Measurements from ENCODE around the gene NNMT.

NNMT gene

GRCh38 chr11:114304065-114304464, 7.9 kb downstream of the NNMT start:
- no peak overlapping the region for H3K4me3 ChIP-seq (ENCODE audit: insufficient read depth, low read depth, low read length)
- no peak overlapping the region for H3K27ac ChIP-seq (ENCODE audit: insufficient read depth, low read depth, low read length, poor library complexity, severe bottlenecking)
- WGBS, 2 experiments: 90 to 100% methylated on average over 1 of the region's 1 CpG

GRCh38 chr11:114304969-114305368, 8.8 kb downstream of the NNMT start:
- H3K9me3 ChIP-seq (ENCODE audit: control insufficient read depth, low read length): peaks cover 2% of the 10 kb centered on the region
- H3K4me1 ChIP-seq (ENCODE audit: control insufficient read depth, insufficient read depth, low read length): no peaks in the 10 kb centered on the region
- WGBS, 2 experiments: 80 to 85% methylated on average over 1 of the region's 1 CpG
- H3K36me3 ChIP-seq (ENCODE audit: control insufficient read depth, insufficient read depth, low read length): no peaks in the 10 kb centered on the region
- H3K27me3 ChIP-seq (ENCODE audit: control insufficient read depth, insufficient read depth, low read length, poor library complexity, severe bottlenecking): no peaks in the 10 kb centered on the region
- H3K4me3 ChIP-seq (ENCODE audit: insufficient read depth, low read depth, low read length): no peak overlapping the region
- H3K27ac ChIP-seq (ENCODE audit: insufficient read depth, low read depth, low read length, poor library complexity, severe bottlenecking): no peak overlapping the region

More at GRCh38 chr11:114304065-114304464, 7.9 kb downstream of the NNMT start:
- Histone ChIP-seq H3K9me3 (ENCODE audit: control insufficient read depth, low read length) (peaks cover 2% of the 10 kb centered on the region), H3K36me3 (ENCODE audit: control insufficient read depth, insufficient read depth, low read length) (no peaks in the 10 kb centered on the region), H3K4me1 (ENCODE audit: control insufficient read depth, insufficient read depth, low read length) (no peaks in the 10 kb centered on the region), H3K27me3 (ENCODE audit: control insufficient read depth, insufficient read depth, low read length, poor library complexity, severe bottlenecking) (no peaks in the 10 kb centered on the region)

GRCh38 chr11:114307524-114308203, 11.5 kb downstream of the NNMT start:
- Histone ChIP-seq H3K27me3 (ENCODE audit: control insufficient read depth, insufficient read depth, low read length, poor library complexity, severe bottlenecking) (no peaks in the 10 kb centered on the region), H3K4me1 (ENCODE audit: control insufficient read depth, insufficient read depth, low read length) (no peaks in the 10 kb centered on the region), H3K36me3 (ENCODE audit: control insufficient read depth, insufficient read depth, low read length) (no peaks in the 10 kb centered on the region), H3K27ac (ENCODE audit: insufficient read depth, low read depth, low read length, poor library complexity, severe bottlenecking) (no peak overlapping the region), H3K4me3 (ENCODE audit: insufficient read depth, low read depth, low read length) (no peak overlapping the region), H3K9me3 (ENCODE audit: control insufficient read depth, low read length) (no peaks in the 10 kb centered on the region)
- WGBS, 2 experiments: 84 to 85% methylated on average over 9 of the region's 9 CpGs

- Histone ChIP-seq H3K4me3 (ENCODE audit: insufficient read depth, low read depth, low read length) (no peak overlapping the region), H3K27ac (ENCODE audit: insufficient read depth, low read depth, low read length, poor library complexity, severe bottlenecking) (no peak overlapping the region)
- 88 to 93% methylated on average over 6 of the region's 6 CpGs for WGBS, 2 experiments
These were observed 12.5 kb downstream of the NNMT start for GRCh38 chr11:114308689-114309089.

DNA sequence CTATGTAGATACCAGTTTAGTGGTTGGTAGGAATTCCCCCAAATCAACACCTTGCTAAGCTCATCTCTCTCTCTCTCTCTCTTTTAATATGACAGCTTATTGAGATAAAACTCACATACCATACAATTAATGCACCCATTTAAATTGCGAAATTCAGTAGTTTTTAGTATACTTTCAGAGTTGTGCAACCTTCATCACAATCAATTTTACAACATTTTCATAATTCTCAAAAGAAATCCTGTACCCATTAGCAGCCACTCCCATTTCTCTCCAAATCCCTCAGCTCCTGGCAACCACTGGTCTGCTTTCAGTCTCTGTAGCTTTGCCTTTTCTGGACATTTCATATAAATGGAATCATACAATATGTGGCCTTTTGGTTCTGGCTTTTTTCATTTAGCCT, 13.3 kb downstream of the NNMT start:
- H3K27ac ChIP-seq (ENCODE audit: insufficient read depth, low read depth, low read length, poor library complexity, severe bottlenecking): no peak overlapping the region
- no peak overlapping the region for H3K4me3 ChIP-seq (ENCODE audit: insufficient read depth, low read depth, low read length)
- no peaks in the 10 kb centered on the region for H3K36me3 ChIP-seq (ENCODE audit: control insufficient read depth, insufficient read depth, low read length)
- H3K4me1 ChIP-seq (ENCODE audit: control insufficient read depth, insufficient read depth, low read length): no peaks in the 10 kb centered on the region
- H3K27me3 ChIP-seq (ENCODE audit: control insufficient read depth, insufficient read depth, low read length, poor library complexity, severe bottlenecking): no peaks in the 10 kb centered on the region
- no peaks in the 10 kb centered on the region for H3K9me3 ChIP-seq (ENCODE audit: control insufficient read depth, low read length)
- WGBS, 2 experiments: 90 to 96% methylated on average over 1 of the region's 1 CpG

More at GRCh38 chr11:114308689-114309089, 12.5 kb downstream of the NNMT start:
- Histone ChIP-seq H3K36me3 (ENCODE audit: control insufficient read depth, insufficient read depth, low read length) (no peaks in the 10 kb centered on the region), H3K27me3 (ENCODE audit: control insufficient read depth, insufficient read depth, low read length, poor library complexity, severe bottlenecking) (no peaks in the 10 kb centered on the region), H3K4me1 (ENCODE audit: control insufficient read depth, insufficient read depth, low read length) (no peaks in the 10 kb centered on the region), H3K9me3 (ENCODE audit: control insufficient read depth, low read length) (no peaks in the 10 kb centered on the region)

GRCh38 chr11:114310095-114310494, 13.9 kb downstream of the NNMT start:
- no peaks in the 10 kb centered on the region for H3K4me1 ChIP-seq (ENCODE audit: control insufficient read depth, insufficient read depth, low read length)
- H3K4me3 ChIP-seq (ENCODE audit: insufficient read depth, low read depth, low read length): no peak overlapping the region
- H3K36me3 ChIP-seq (ENCODE audit: control insufficient read depth, insufficient read depth, low read length): no peaks in the 10 kb centered on the region
- H3K9me3 ChIP-seq (ENCODE audit: control insufficient read depth, low read length): no peaks in the 10 kb centered on the region
- H3K27ac ChIP-seq (ENCODE audit: insufficient read depth, low read depth, low read length, poor library complexity, severe bottlenecking): no peak overlapping the region
- no peaks in the 10 kb centered on the region for H3K27me3 ChIP-seq (ENCODE audit: control insufficient read depth, insufficient read depth, low read length, poor library complexity, severe bottlenecking)
- WGBS, 2 experiments: 94% methylated on average over 1 to 2 of the region's 2 CpGs

- no peaks in the 10 kb centered on the region for H3K9me3 ChIP-seq (ENCODE audit: control insufficient read depth, low read length)
- no peak overlapping the region for H3K4me3 ChIP-seq (ENCODE audit: insufficient read depth, low read depth, low read length)
- no peaks in the 10 kb centered on the region for H3K27me3 ChIP-seq (ENCODE audit: control insufficient read depth, insufficient read depth, low read length, poor library complexity, severe bottlenecking)
- WGBS, 2 experiments: 92 to 96% methylated on average over 10 of the region's 10 CpGs
- H3K4me1 ChIP-seq (ENCODE audit: control insufficient read depth, insufficient read depth, low read length): no peaks in the 10 kb centered on the region
- no peaks in the 10 kb centered on the region for H3K36me3 ChIP-seq (ENCODE audit: control insufficient read depth, insufficient read depth, low read length)
- no peak overlapping the region for H3K27ac ChIP-seq (ENCODE audit: insufficient read depth, low read depth, low read length, poor library complexity, severe bottlenecking)
These were observed 15.7 kb downstream of the NNMT start for GRCh38 chr11:114311946-114312345.

DNA sequence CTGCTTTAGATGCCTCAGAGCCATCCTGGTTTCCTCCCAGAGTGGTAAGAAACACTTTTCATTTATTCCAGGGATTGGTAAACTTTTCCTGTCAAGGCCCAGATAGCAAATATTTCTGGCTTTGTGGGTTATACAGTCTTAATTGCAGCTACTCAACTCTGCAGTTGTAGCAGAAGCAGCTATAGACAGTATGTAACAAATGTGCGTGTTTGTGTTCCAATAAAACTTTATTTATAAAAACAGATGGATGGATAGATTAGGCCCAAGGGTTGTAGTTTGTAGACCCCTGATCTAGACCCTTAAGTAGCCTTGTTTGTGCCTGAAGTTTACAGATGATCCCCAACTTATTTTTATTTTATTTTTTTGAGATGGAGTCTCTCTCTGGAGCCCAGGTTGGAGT, 17.9 kb downstream of the NNMT start:
- 100% methylated on average over 1 of the region's 1 CpG for WGBS, 2 experiments
- Histone ChIP-seq H3K27ac (ENCODE audit: insufficient read depth, low read depth, low read length, poor library complexity, severe bottlenecking) (no peak overlapping the region), H3K27me3 (ENCODE audit: control insufficient read depth, insufficient read depth, low read length, poor library complexity, severe bottlenecking) (no peaks in the 10 kb centered on the region), H3K36me3 (ENCODE audit: control insufficient read depth, insufficient read depth, low read length) (no peaks in the 10 kb centered on the region), H3K4me3 (ENCODE audit: insufficient read depth, low read depth, low read length) (no peak overlapping the region), H3K9me3 (ENCODE audit: control insufficient read depth, low read length) (no peaks in the 10 kb centered on the region), H3K4me1 (ENCODE audit: control insufficient read depth, insufficient read depth, low read length) (peaks cover 5% of the 10 kb centered on the region)

GRCh38 chr11:114315749-114316368, 19.7 kb downstream of the NNMT start:
- peaks cover 5% of the 10 kb centered on the region for H3K4me1 ChIP-seq (ENCODE audit: control insufficient read depth, insufficient read depth, low read length)
- no peaks in the 10 kb centered on the region for H3K36me3 ChIP-seq (ENCODE audit: control insufficient read depth, insufficient read depth, low read length)
- no peak overlapping the region for H3K4me3 ChIP-seq (ENCODE audit: insufficient read depth, low read depth, low read length)
- H3K27ac ChIP-seq (ENCODE audit: insufficient read depth, low read depth, low read length, poor library complexity, severe bottlenecking): no peak overlapping the region
- no peaks in the 10 kb centered on the region for H3K27me3 ChIP-seq (ENCODE audit: control insufficient read depth, insufficient read depth, low read length, poor library complexity, severe bottlenecking)
- no peaks in the 10 kb centered on the region for H3K9me3 ChIP-seq (ENCODE audit: control insufficient read depth, low read length)
- 50 to 55% methylated on average over 13 of the region's 13 CpGs for WGBS, 2 experiments

GRCh38 chr11:114316980-114317786, 21.0 kb downstream of the NNMT start:
- Histone ChIP-seq H3K9me3 (ENCODE audit: control insufficient read depth, low read length) (no peaks in the 10 kb centered on the region), H3K4me3 (ENCODE audit: insufficient read depth, low read depth, low read length) (no peak overlapping the region), H3K4me1 (ENCODE audit: control insufficient read depth, insufficient read depth, low read length) (peaks cover 5% of the 10 kb centered on the region), H3K27ac (ENCODE audit: insufficient read depth, low read depth, low read length, poor library complexity, severe bottlenecking) (no peak overlapping the region), H3K36me3 (ENCODE audit: control insufficient read depth, insufficient read depth, low read length) (no peaks in the 10 kb centered on the region), H3K27me3 (ENCODE audit: control insufficient read depth, insufficient read depth, low read length, poor library complexity, severe bottlenecking) (no peaks in the 10 kb centered on the region)
- WGBS, 2 experiments: 89 to 96% methylated on average over 5 of the region's 5 CpGs

Data from ectodermal cell (in vitro differentiated cells).